Measurements from ENCODE around the gene ANKRD31.
"Not testable (repeated sequence)": the region's sequence is repeated elsewhere in the genome, so short reads cannot be mapped to it uniquely, and the experiment has no call there.

ANKRD31 gene

GRCh38 chr5:75138689-75139088, 98.0 kb downstream of the ANKRD31 start:
- no peak for DNase-seq

GRCh38 chr5:75130818-75131349, 105.8 kb downstream of the ANKRD31 start:
- DNase-seq: no peak

- DNase-seq: no peak
Measured at GRCh38 chr5:75116856-75117255, 119.8 kb downstream of the ANKRD31 start.

- not testable (repeated sequence) for DNase-seq
Measured at GRCh38 chr5:75114311-75114710, 122.4 kb downstream of the ANKRD31 start.

- no peak for DNase-seq
Measured at GRCh38 chr5:75113354-75114113, 123.1 kb downstream of the ANKRD31 start.

GRCh38 chr5:75108931-75109596, 127.6 kb downstream of the ANKRD31 start:
- DNase-seq: no peak

GRCh38 chr5:75108515-75108914, 128.2 kb downstream of the ANKRD31 start:
- no peak for DNase-seq

GRCh38 chr5:75095956-75096355, 140.7 kb downstream of the ANKRD31 start:
- not testable (repeated sequence) for DNase-seq

- DNase-seq: no peak
Measured at GRCh38 chr5:75091597-75091996, 145.1 kb downstream of the ANKRD31 start.

GRCh38 chr5:75089662-75090061, 147.0 kb downstream of the ANKRD31 start:
- DNase-seq: no peak

GRCh38 chr5:75089137-75089536, 147.5 kb downstream of the ANKRD31 start:
- DNase-seq: no peak

GRCh38 chr5:75088648-75089047, 148.0 kb downstream of the ANKRD31 start:
- no peak for DNase-seq

GRCh38 chr5:75081510-75081909, 155.2 kb downstream of the ANKRD31 start:
- DNase-seq: no peak

- DNase-seq: not testable (repeated sequence)
Measured at GRCh38 chr5:75079346-75079745, 157.3 kb downstream of the ANKRD31 start.

GRCh38 chr5:75078027-75078426, 158.7 kb downstream of the ANKRD31 start:
- no peak for DNase-seq

- DNase-seq: no peak
Measured at GRCh38 chr5:75072061-75072460, 164.6 kb downstream of the ANKRD31 start.

- DNase-seq: no peak
Measured at GRCh38 chr5:75071100-75071499, 165.6 kb downstream of the ANKRD31 start.

GRCh38 chr5:75067434-75067833, 169.2 kb downstream of the ANKRD31 start:
- no peak for DNase-seq

- DNase-seq: no peak
Measured at GRCh38 chr5:75062925-75063531, 173.7 kb downstream of the ANKRD31 start.

GRCh38 chr5:75059912-75060545, 176.6 kb downstream of the ANKRD31 start:
- no peak for DNase-seq

GRCh38 chr5:75058986-75059535, 177.6 kb downstream of the ANKRD31 start:
- no peak for DNase-seq

- no peak for DNase-seq
Measured at GRCh38 chr5:75057561-75057960, 179.1 kb downstream of the ANKRD31 start.

GRCh38 chr5:75055727-75056144, 180.9 kb downstream of the ANKRD31 start:
- no peak for DNase-seq

Data from NCI-H1105 (cell line).